ENCODE results near the gene HRG.

GRCh38 chr3:186687120-186687651, 21.4 kb downstream of the HRG start:
- TF ChIP-seq CTCF (conservative IDR thresholded peaks at IDR 0.05; ENCODE audit: low read depth in 2 of 2) (no peak), EZH2phosphoT487 (IDR thresholded peaks at IDR 0.05; ENCODE audit: unreplicated experiment) (no peak), EZH2 (IDR thresholded peaks at IDR 0.05; ENCODE audit: low read depth, unreplicated experiment) (no peak)

All from GM23338 (cell line).